K562 (cell line): Measurements from ENCODE around the gene XPO6. TPM values are rescaled to one million over a fixed set of nuclear protein-coding genes. Genes with fewer than 3 reads are reported as not detected.

Source experiments
- ATAC-seq: fragments of 200-7000 bp; cut with Tn5 transposase; 3 replicates; pipeline ENCODE4 v1.9.1; 2020; ENCODE audit warnings: moderate library complexity
- BruUV-seq: library from RNA; stranded (reverse); fragments of 400-500 nt; replicated peaks from 2 replicates; lab custom pipeline; 2021; lab: Mats Ljungman, UMichigan
- CTCF ChIA-PET: fragments of 300-600 bp; formaldehyde crosslinking; extraction: SDS; loops from one replicate; lab custom pipeline; 2021; ENCODE audit warnings: low intra/inter-chr PET ratio; lab: Yijun Ruan, JAX
- POLR2A ChIA-PET: fragments of 300-600, 350-650 bp; sonication (Branson Sonifier 250); formaldehyde crosslinking; extraction: SDS; loops from one replicate; lab custom pipeline; 2021; ENCODE audit warnings: antibody characterized with exemption, inconsistent platforms; lab: Yijun Ruan, JAX
- DNase-seq, 4 experiments: peaks; one replicate each; pipeline versions ENCODE4 v3.0.0 to v3.0.0-alpha.2; 2011 to 2018; ENCODE audit warnings: low spot score in 3 of 4, mixed read lengths in 3 of 4; ENCODE audit errors: extremely low read depth in 1 of 4
- FAIRE-seq: peaks from 2 replicates; lab custom pipeline; 2011; peaks lifted over from hg19 to GRCh38; lab: Jason Lieb, UNC
- H2AFZ ChIP-seq: 2 replicates; pipeline ENCODE4 v1.6.0; 2011; ENCODE audit warnings: low read depth, low read length, control low read depth, inconsistent platforms
- H3K27ac ChIP-seq: fragments of 200-600 bp; 3 replicates; pipeline ENCODE4 v1.8.0; 2011; ENCODE audit warnings: low read depth, mild to moderate bottlenecking, control low read depth, inconsistent platforms, low read length, moderate library complexity, mixed read lengths; ENCODE audit errors: extremely low read depth
- H3K27me3 ChIP-seq, 2 experiments: fragments of 300-600 bp in 1 of 2; 2 replicates in 1 of 2; 3 replicates in 1 of 2; pipeline versions ENCODE4 v1.6.0 to v1.8.0; 2011; ENCODE audit warnings: inconsistent platforms in 2 of 2, low read length in 2 of 2, mild to moderate bottlenecking in 1 of 2, mixed read lengths in 1 of 2, moderate library complexity in 1 of 2; ENCODE audit not compliant: control insufficient read depth in 2 of 2, insufficient read depth in 2 of 2
- H3K36me3 ChIP-seq: fragments of 300-600 bp; 3 replicates; pipeline ENCODE4 v1.8.0; 2011; ENCODE audit warnings: mild to moderate bottlenecking, low read length, inconsistent platforms; ENCODE audit not compliant: control insufficient read depth, insufficient read depth
- H3K4me1 ChIP-seq, 2 experiments: fragments of 200-600 bp in 1 of 2; replicated peaks in 1 of 2; 2 replicates in 1 of 2; 3 replicates in 1 of 2; pipeline versions ENCODE4 v1.5.1 to v1.8.0; 2011; ENCODE audit warnings: inconsistent platforms in 2 of 2, low read length in 2 of 2, mild to moderate bottlenecking in 1 of 2, mixed read lengths in 1 of 2, moderate library complexity in 1 of 2; ENCODE audit not compliant: control insufficient read depth in 2 of 2, insufficient read depth in 2 of 2
- H3K4me2 ChIP-seq: 2 replicates; pipeline ENCODE4 v1.6.1; 2011; ENCODE audit warnings: low read length, control low read depth, inconsistent platforms, mixed read lengths; ENCODE audit not compliant: insufficient read depth
- H3K4me3 ChIP-seq: fragments of 200-600 bp; sonication (generic), shearing (Covaris generic); 2 replicates; pipeline ENCODE4 v1.5.1; 2016; ENCODE audit warnings: control low read depth, inconsistent platforms
- H3K79me2 ChIP-seq: fragments of 200-600 bp; 3 replicates; pipeline ENCODE4 v1.8.0; 2011; ENCODE audit warnings: low read length, inconsistent platforms; ENCODE audit not compliant: control insufficient read depth, insufficient read depth
- H3K9ac ChIP-seq, 2 experiments: 2 replicates each; pipeline versions ENCODE4 v1.6.0 to v1.6.1; 2011; ENCODE audit warnings: low read depth in 2 of 2, low read length in 2 of 2, control low read depth in 1 of 2, inconsistent platforms in 1 of 2, mild to moderate bottlenecking in 1 of 2, mixed read lengths in 1 of 2; ENCODE audit not compliant: insufficient read depth in 1 of 2
- H3K9me1 ChIP-seq: one replicate; pipeline ENCODE4 v1.6.0; 2011; ENCODE audit warnings: inconsistent platforms, mild to moderate bottlenecking, low read length, moderate library complexity; ENCODE audit not compliant: control insufficient read depth, insufficient read depth
- H3K9me3 ChIP-seq: replicated peaks from 2 replicates; pipeline ENCODE4 v1.5.1; 2011; ENCODE audit warnings: low read depth, low read length, inconsistent platforms; ENCODE audit not compliant: control insufficient read depth, insufficient read depth
- H4K20me1 ChIP-seq: replicated peaks from 2 replicates; pipeline ENCODE4 v1.6.1; 2011; ENCODE audit warnings: low read length, inconsistent platforms, mixed read lengths; ENCODE audit not compliant: control insufficient read depth, insufficient read depth
- ARHGAP35 ChIP-seq: fragments of 450-650 bp; IDR thresholded peaks from 2 replicates; pipeline ENCODE4 v1.6.1; 2018; ENCODE audit not compliant: partially characterized antibody
- CREB1 ChIP-seq, 2 experiments: sonication (generic) in 1 of 2; formaldehyde crosslinking in 1 of 2; IDR thresholded peaks; 2 replicates each; pipeline versions ENCODE4 v1.6.1 to v1.8.0; 2012 to 2022; ENCODE audit warnings: inconsistent platforms in 1 of 2, mild to moderate bottlenecking in 1 of 2, missing genetic modification reagents in 1 of 2, moderate library complexity in 1 of 2
- DNMT1 ChIP-seq: fragments of 450-650 bp; IDR thresholded peaks from 2 replicates; pipeline ENCODE4 v1.6.1; 2016; ENCODE audit warnings: antibody characterized with exemption, mild to moderate bottlenecking
- ELF1 ChIP-seq: fragments of 200-800 bp; sonication (Bioruptor generic); IDR thresholded peaks from 2 replicates; pipeline ENCODE4 v1.6.1; 2016; ENCODE audit warnings: missing genetic modification characterization, missing compliant biosample characterization
- EP400 ChIP-seq: fragments of 450-650 bp; IDR thresholded peaks from 2 replicates; pipeline ENCODE4 v1.6.1; 2017; ENCODE audit warnings: antibody characterized with exemption, mild to moderate bottlenecking, moderate library complexity
- MAX ChIP-seq: sonication (generic); formaldehyde crosslinking; IDR thresholded peaks from 2 replicates; pipeline ENCODE4 v1.9.0; 2022; ENCODE audit warnings: mild to moderate bottlenecking, missing genetic modification reagents
- NR2C2 ChIP-seq, 2 experiments: fragments of 200-800 bp in 1 of 2; sonication (Bioruptor generic) in 1 of 2; sonication (generic) in 1 of 2; formaldehyde crosslinking in 1 of 2; IDR thresholded peaks; 2 replicates each; pipeline versions ENCODE4 v1.6.1 to v1.8.0; 2016 to 2022; ENCODE audit warnings: mild to moderate bottlenecking in 1 of 2, missing compliant biosample characterization in 1 of 2, missing genetic modification characterization in 1 of 2, missing genetic modification reagents in 1 of 2
- SMAD4 ChIP-seq: fragments of 250-450 bp; sonication (Bioruptor Pico); conservative IDR thresholded peaks from 2 replicates; pipeline ENCODE4 v1.8.0; 2021; ENCODE audit warnings: inconsistent platforms, mild to moderate bottlenecking, moderate library complexity
- SNRNP70 ChIP-seq: fragments of 200-400 bp; formaldehyde crosslinking; optimal IDR thresholded peaks from 2 replicates; pipeline ENCODE3; 2017; ENCODE audit warnings: low read depth, low read length
- TAF15 ChIP-seq: fragments of 200-400 bp; formaldehyde crosslinking; IDR thresholded peaks from 2 replicates; pipeline ENCODE4 v1.6.1; 2017; ENCODE audit warnings: mild to moderate bottlenecking, low read depth, low read length, moderate library complexity
- ZNF12 ChIP-seq: sonication (generic); formaldehyde crosslinking; IDR thresholded peaks from 2 replicates; pipeline ENCODE4 v1.4.0; 2020; ENCODE audit warnings: mild to moderate bottlenecking, missing genetic modification reagents
- ZNF134 ChIP-seq: fragments of 250-450 bp; sonication (Bioruptor Pico); conservative IDR thresholded peaks from 2 replicates; pipeline ENCODE4 v1.4.0; 2020
- ZNF146 ChIP-seq: IDR thresholded peaks from one replicate; pipeline ENCODE4 v1.6.1; 2018; ENCODE audit warnings: missing compliant biosample characterization; ENCODE audit not compliant: unreplicated experiment
- ZNF232 ChIP-seq: sonication (generic); formaldehyde crosslinking; IDR thresholded peaks from 2 replicates; pipeline ENCODE4 v1.8.0; 2022; ENCODE audit warnings: mild to moderate bottlenecking, missing genetic modification reagents
- ZNF318 ChIP-seq, 2 experiments: fragments of 450-650 bp; IDR thresholded peaks; 2 replicates each; pipeline ENCODE4 v1.6.1; 2016; ENCODE audit warnings: mild to moderate bottlenecking in 2 of 2, borderline replicate concordance in 1 of 2, low read depth in 1 of 2, moderate library complexity in 1 of 2
- whole genome bisulfite sequencing: fragments of 100-300 bp; shearing (Covaris generic); methylation state at CpG from one replicate; pipeline ENCODE4 v1.1.6; 2016; ENCODE audit warnings: low coverage, mixed read lengths; ENCODE audit not compliant: insufficient coverage; ENCODE audit errors: missing lambda C conversion rate; 5-methylcytosine and 5-hydroxymethylcytosine counted together
- in situ Hi-C: fragments of 300-500 bp; cut with MboI; formaldehyde crosslinking; loops from 4 replicates; pipeline ENCODE4 v1.15.0; 2018; ENCODE audit warnings: inconsistent platforms, mixed read lengths
- intact Hi-C: fragments of 100-400 bp; cut with micrococcal nuclease; formaldehyde crosslinking; loops from 2 replicates; pipeline ENCODE4 v1.14.2; 2022
- polyA plus RNA-seq, 8 experiments: library from polyadenylated mRNA; depleted of rRNA in 4 of 8; stranded (reverse) in 5 of 8; unstranded in 3 of 8; fragments of >200 nt; fragmentation: Nextera tagmentation in 2 of 8; fragmentation: Illumina TruSeq in 1 of 8; extraction: Ambion mirVana in 2 of 8; extraction: Trizol in 1 of 8; gene quantifications; 2 replicates each; pipeline versions ENCODE4 v1.2.1 to v1.2.3, GENCODE V29; 2011 to 2014; ENCODE audit warnings: inconsistent platforms in 1 of 8, missing spikeins in 1 of 8
- total RNA-seq, 7 experiments: library from RNA; depleted of rRNA in 6 of 7; stranded (reverse); fragments of >200 nt in 6 of 7; fragmentation: Illumina TruSeq in 2 of 7; extraction: Trizol in 2 of 7; gene quantifications; 2 replicates each; pipeline versions ENCODE4 v1.2.1 to v1.2.3, GENCODE V29; 2011 to 2021; ENCODE audit warnings: low replicate concordance in 1 of 7

XPO6 gene
- total and polyA plus RNA-seq, 9 of the 15 experiments (the other 6 are each of a cell fraction or from before 2014, with no cell fraction given): 11.2 to 196 (median 119) TPM

- H3K27me3 ChIP-seq: no peaks in the 10 kb centered on the region
- CTCF ChIA-PET: no interaction called here
- peak overlapping the region; percentile 18 for H3K4me2 ChIP-seq
- ATAC-seq: no peak; the same call in 1 of the 3 replicates
- H3K27ac ChIP-seq: peak overlapping the region; percentile 48; the same call in 2 of the 3 replicates
- intact Hi-C loops: no loop called here
- no peak for DNase-seq
- FAIRE-seq: no peak
- in situ Hi-C loops: no loop called here
- POLR2A ChIA-PET: interaction anchor here (1.4 kb wide), 1 partner anchor 23 kb away, joined by 3 read pairs; no protein-coding TSS in a partner anchor
- no peaks in the 10 kb centered on the region for H3K9me3 ChIP-seq
- no peaks in the 10 kb centered on the region for H3K9me1 ChIP-seq
- H3K4me1 ChIP-seq: peaks cover 2 to 10% of the 10 kb centered on the region in 2 experiments; a peak in 2 of 5 replicates
- peaks cover 97% of the 10 kb centered on the region for H3K36me3 ChIP-seq
- H3K9ac ChIP-seq: no peak overlapping the region
- H4K20me1 ChIP-seq: peaks cover 10% of the 10 kb centered on the region; the same call in 1 of the 2 replicates
- WGBS: 78% methylated on average over 3 of the region's 3 CpGs
- no peaks in the 10 kb centered on the region; the same call in 1 of the 3 replicates for H3K79me2 ChIP-seq
- no peak overlapping the region for H3K4me3 ChIP-seq
- H2AFZ ChIP-seq: no peak overlapping the region
- no TSS peak for BruUV-seq
- no peak for TF ChIP-seq ZNF12
- no peak for TF ChIP-seq ZNF318 (IDR thresholded peaks at IDR 0.05; ENCODE audit: borderline replicate concordance in 1 of 2, low read depth in 1 of 2)
- peak; percentile 42; the same call in 1 of the 2 replicates for TF ChIP-seq MAX (CRISPR knock-in tag)
- no peak for TF ChIP-seq SNRNP70
- no peak for TF ChIP-seq DNMT1
- TF ChIP-seq CREB1 (IDR thresholded peaks at IDR 0.05): no peak
- no peak for TF ChIP-seq CREB1 (CRISPR knock-in tag; IDR thresholded peaks at IDR 0.05)
- TF ChIP-seq TAF15: no peak
- no peak for TF ChIP-seq ZNF146 (CRISPR knock-in tag)
- no peak for TF ChIP-seq NR2C2 (CRISPR knock-in tag; IDR thresholded peaks at IDR 0.05)
- TF ChIP-seq NR2C2 (tag; IDR thresholded peaks at IDR 0.05): 0 out of 2 replicates have a peak, but pooled peaks have one; percentile 1
- TF ChIP-seq EP400: 0 out of 2 replicates have a peak, but pooled peaks have one; percentile 8
- TF ChIP-seq ARHGAP35: no peak
- TF ChIP-seq ZNF232 (CRISPR knock-in tag): no peak
- no peak for TF ChIP-seq ZNF134 (CRISPR knock-in tag)
- 0 out of 2 replicates have a peak, but pooled peaks have one; percentile 9 for TF ChIP-seq SMAD4
- TF ChIP-seq ELF1 (tag): no peak
Observed at GRCh38 chr16:28110074-28110473, 101.7 kb downstream of the XPO6 start.
